RCC 7860 (cell line): ENCODE data around the gene NUDT2.
"Not testable (repeated sequence)": the region's sequence is repeated elsewhere in the genome, so short reads cannot be mapped to it uniquely, and the experiment has no call there.

Experiments
- DNase-seq: peaks from one replicate; pipeline ENCODE4 v3.0.0-alpha.2; 2015; ENCODE audit warnings: low spot score
- FAIRE-seq: peaks from 2 replicates; lab custom pipeline; 2012; peaks lifted over from hg19 to GRCh38; lab: Jason Lieb, UNC

The NUDT2 gene

GRCh38 chr9:34328987-34329832 is at the start of gene NUDT2, which contains the start of gene KIF24:
Gene NUDT2 (plus strand): TSS chr9:34329569. CDS start chr9:34339040, 9,471 bp downstream.
Gene KIF24 (minus strand): TSS chr9:34329268. CDS start chr9:34311346, 17,922 bp downstream.
- peak; percentile 95 for FAIRE-seq
- DNase-seq: peak; percentile 99

DNA sequence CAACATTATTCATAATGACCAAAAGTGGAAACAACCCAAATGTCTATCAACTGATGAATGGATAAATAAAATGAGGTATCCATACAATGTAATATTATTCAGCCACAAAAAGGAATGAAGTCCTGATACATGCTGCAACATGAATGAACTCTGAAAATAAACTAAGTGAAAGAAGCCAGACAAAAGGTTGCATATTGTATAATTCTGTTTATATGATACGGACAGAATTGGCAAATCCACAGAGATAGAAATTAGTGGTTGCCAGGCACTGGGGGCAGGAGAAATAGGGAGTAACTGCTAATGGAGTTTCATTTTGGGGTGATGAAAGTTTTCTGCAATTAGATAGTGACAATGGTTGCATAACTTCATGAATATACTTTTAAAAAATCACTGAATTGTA is 47.3 kb upstream of the NUDT2 start:
- FAIRE-seq (no peak), DNase-seq (no peak)

GRCh38 chr9:34289159-34289558 is 40.2 kb upstream of the NUDT2 start:
- FAIRE-seq: no peak
- no peak for DNase-seq

- no peak for FAIRE-seq
- DNase-seq: no peak
These were observed 38.3 kb upstream of the NUDT2 start for GRCh38 chr9:34291023-34291422.

- DNase-seq (no peak), FAIRE-seq (no peak)
These were observed 37.9 kb upstream of the NUDT2 start for GRCh38 chr9:34291423-34291822.

- DNase-seq (no peak), FAIRE-seq (no peak)
These were observed 36.8 kb upstream of the NUDT2 start for GRCh38 chr9:34292552-34292951.

GRCh38 chr9:34301064-34301463 is 28.3 kb upstream of the NUDT2 start:
- FAIRE-seq, DNase-seq: not testable (repeated sequence)

- DNase-seq, FAIRE-seq: not testable (repeated sequence)
These were observed 21.1 kb upstream of the NUDT2 start for GRCh38 chr9:34308316-34308715.

GRCh38 chr9:34310215-34310614 is 19.2 kb upstream of the NUDT2 start:
- no peak for DNase-seq

GRCh38 chr9:34311499-34312185 is 17.7 kb upstream of the NUDT2 start:
- FAIRE-seq (no peak), DNase-seq (no peak)

More at GRCh38 chr9:34310215-34310614, 19.2 kb upstream of the NUDT2 start:
- no peak for FAIRE-seq

DNA sequence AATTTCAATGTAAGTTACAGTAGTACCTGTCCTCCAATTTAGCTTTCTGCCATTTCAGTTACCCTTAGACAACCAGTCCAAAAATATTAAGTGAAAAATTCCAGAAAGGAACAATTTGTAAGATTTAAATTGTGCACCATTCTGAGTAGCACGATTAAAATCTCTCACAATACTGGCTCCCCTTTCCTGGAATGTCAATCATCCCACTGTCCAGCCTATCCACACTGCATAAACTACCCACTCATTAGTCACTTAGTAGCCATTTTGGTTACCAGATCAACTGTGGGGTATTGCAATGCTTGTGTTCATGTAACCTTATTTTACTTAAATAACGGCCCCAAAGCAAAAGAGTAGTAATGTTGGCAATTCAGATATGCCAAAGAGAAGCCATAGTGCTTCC is 11.9 kb upstream of the NUDT2 start:
- FAIRE-seq (no peak), DNase-seq (no peak)

DNA sequence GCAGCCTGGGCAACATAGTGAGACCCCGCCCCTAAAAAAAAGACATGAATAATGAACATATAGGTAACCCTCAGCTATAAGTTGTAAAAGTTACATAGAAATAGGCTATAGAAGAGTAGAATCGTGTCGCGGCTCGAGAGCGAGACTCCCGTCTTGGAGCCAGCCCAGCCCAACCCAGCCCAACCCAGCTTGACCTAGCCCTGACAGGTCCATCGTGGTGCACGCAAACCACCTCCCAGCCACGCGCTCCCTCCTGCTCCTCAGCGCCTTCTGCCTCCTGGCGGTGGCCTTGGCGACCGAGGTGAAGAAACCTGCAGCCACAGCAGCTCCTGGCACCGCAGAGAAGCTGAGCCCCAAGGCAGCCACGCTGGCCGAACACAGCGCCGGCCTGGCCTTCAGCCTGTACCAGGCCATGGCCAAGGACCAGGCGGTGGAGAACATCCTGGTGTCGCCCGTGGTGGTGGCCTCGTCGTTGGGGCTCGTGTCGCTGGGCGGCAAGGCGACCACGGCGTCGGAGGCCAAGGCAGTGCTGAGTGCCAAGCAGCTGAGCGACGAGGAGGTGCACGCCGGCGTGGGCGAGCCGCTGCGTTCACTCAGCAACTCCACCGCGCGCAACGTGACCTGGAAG is 11.1 kb upstream of the NUDT2 start:
- FAIRE-seq: no peak

GRCh38 chr9:34321451-34321850 is 7.9 kb upstream of the NUDT2 start:
- FAIRE-seq (no peak), DNase-seq (no peak)

More for the DNA sequence above, 11.1 kb upstream of the NUDT2 start:
- DNase-seq: no peak

DNA sequence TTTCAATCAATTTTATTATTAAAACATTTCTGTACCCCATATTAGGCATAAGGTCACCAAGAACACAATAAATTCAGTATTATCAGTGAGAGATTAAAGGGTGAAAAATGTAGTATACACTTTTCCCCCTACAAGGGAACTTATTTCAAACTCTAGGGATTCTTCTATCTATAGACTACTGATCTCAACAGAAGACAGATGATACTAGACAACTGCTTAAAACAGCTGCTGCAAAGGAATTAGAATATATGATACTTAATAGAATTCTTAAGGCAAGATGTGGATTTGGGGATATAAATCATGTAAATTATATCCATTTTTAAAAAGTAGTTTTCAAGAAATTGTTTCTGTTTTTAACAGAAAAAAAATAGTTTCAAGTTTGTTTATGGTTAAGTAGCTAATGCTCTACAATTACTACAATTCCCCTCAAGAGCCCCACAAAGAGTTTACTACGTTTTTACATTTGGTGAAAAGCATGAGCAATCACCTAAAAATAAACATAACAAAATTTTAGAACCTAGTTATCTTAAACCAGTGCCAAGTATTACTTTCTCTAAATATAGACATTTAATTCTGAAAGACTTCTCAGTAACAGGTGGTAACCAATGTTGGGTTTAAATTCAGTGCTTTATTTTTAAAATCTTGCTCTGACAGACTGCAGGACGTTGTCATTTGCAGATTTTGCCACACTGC is 6.3 kb upstream of the NUDT2 start:
- FAIRE-seq (no peak), DNase-seq (no peak)

GRCh38 chr9:34326690-34327089 is 2.7 kb upstream of the NUDT2 start:
- DNase-seq: no peak

DNA sequence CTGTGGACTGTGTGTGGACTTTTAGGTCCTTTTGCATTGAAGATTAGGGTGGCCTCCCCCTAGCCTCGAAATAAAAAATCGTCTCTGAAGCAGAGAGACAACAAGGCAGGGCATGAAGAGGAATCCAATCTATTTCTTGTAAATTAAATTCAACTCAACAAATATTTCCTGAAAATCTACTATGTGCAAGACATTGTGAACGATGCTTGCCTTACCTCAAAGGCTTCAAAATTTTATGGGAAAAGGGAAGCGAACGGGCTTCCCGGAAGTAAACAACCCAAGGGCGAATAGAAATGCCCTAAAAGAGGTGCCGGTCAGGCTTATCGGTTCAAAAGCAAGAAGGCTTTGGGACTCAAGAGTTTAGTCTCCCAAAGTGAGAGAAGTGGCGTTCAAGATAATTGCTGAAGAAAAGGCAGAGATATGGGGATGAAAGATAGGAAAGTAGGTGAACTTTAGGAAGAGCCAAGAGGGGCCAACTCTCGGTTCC is 826 bp upstream of the NUDT2 start:
- FAIRE-seq (no peak), DNase-seq (peak; percentile 7)

More at GRCh38 chr9:34326690-34327089, 2.7 kb upstream of the NUDT2 start:
- FAIRE-seq: no peak

GRCh38 chr9:34331196-34331595 is 1.8 kb downstream of the NUDT2 start:
- no peak for FAIRE-seq
- no peak for DNase-seq

- FAIRE-seq (no peak), DNase-seq (no peak)
These were observed 3.0 kb downstream of the NUDT2 start for GRCh38 chr9:34332076-34332964.

- DNase-seq (no peak), FAIRE-seq (no peak)
These were observed 4.5 kb downstream of the NUDT2 start for GRCh38 chr9:34333836-34334235.
